GM19239 (cell line): ENCODE data around the gene TBC1D9.
A peak's percentile ranks its signal among the peaks of the same experiment; 100 is the strongest.
"Not testable (repeated sequence)": the region's sequence is repeated elsewhere in the genome, so short reads cannot be mapped to it uniquely, and the experiment has no call there.

ENCODE experiments used
- DNase-seq: peaks from one replicate; pipeline ENCODE4 v3.0.0; 2011; ENCODE audit warnings: low spot score; ENCODE audit not compliant: insufficient read length
- FAIRE-seq: peaks from 2 replicates; lab custom pipeline; 2011; peaks lifted over from hg19 to GRCh38; lab: Jason Lieb, UNC

Gene TBC1D9

GRCh38 chr4:140756319-140757231 lies at the start of gene TBC1D9:
Gene TBC1D9 (minus strand): TSS chr4:140756385. CDS start chr4:140756045, 340 bp downstream.
- FAIRE-seq = no peak
- peak; percentile 12 for DNase-seq

GRCh38 chr4:140805293-140805692 lies 49.1 kb upstream of the TBC1D9 start:
- FAIRE-seq (no peak), DNase-seq (no peak)

- DNase-seq (no peak), FAIRE-seq (no peak)
These were observed 46.4 kb upstream of the TBC1D9 start for GRCh38 chr4:140802591-140802990.

- DNase-seq (no peak), FAIRE-seq (no peak)
These were observed 44.5 kb upstream of the TBC1D9 start for GRCh38 chr4:140800666-140801065.

GRCh38 chr4:140799686-140800225 lies 43.6 kb upstream of the TBC1D9 start:
- no peak for DNase-seq
- FAIRE-seq = no peak

- no peak for FAIRE-seq
- DNase-seq = no peak
These were observed 37.1 kb upstream of the TBC1D9 start for GRCh38 chr4:140793291-140793690.

- peak; percentile 97 for FAIRE-seq
- peak; percentile 6 for DNase-seq
These were observed 34.6 kb upstream of the TBC1D9 start for GRCh38 chr4:140790765-140791164.

GRCh38 chr4:140790171-140790570 lies 34.0 kb upstream of the TBC1D9 start:
- FAIRE-seq (no peak), DNase-seq (no peak)

GRCh38 chr4:140789759-140790158 lies 33.6 kb upstream of the TBC1D9 start:
- DNase-seq = peak; percentile 10
- no peak for FAIRE-seq

- not testable (repeated sequence) for FAIRE-seq, DNase-seq
These were observed 26.6 kb upstream of the TBC1D9 start for GRCh38 chr4:140782787-140783186.

GRCh38 chr4:140781596-140781995 lies 25.4 kb upstream of the TBC1D9 start:
- FAIRE-seq = no peak
- no peak for DNase-seq

GRCh38 chr4:140777894-140778293 lies 21.7 kb upstream of the TBC1D9 start:
- no peak for DNase-seq
- FAIRE-seq = no peak

- DNase-seq = no peak
- FAIRE-seq = no peak
These were observed 21.2 kb upstream of the TBC1D9 start for GRCh38 chr4:140777386-140777785.

- DNase-seq (no peak), FAIRE-seq (no peak)
These were observed 20.4 kb upstream of the TBC1D9 start for GRCh38 chr4:140776556-140776955.

- FAIRE-seq (no peak), DNase-seq (no peak)
These were observed 18.8 kb upstream of the TBC1D9 start for GRCh38 chr4:140774956-140775355.

- DNase-seq = no peak
- no peak for FAIRE-seq
These were observed 18.3 kb upstream of the TBC1D9 start for GRCh38 chr4:140774510-140774909.

GRCh38 chr4:140769209-140769608 lies 13.0 kb upstream of the TBC1D9 start:
- DNase-seq (no peak), FAIRE-seq (no peak)

GRCh38 chr4:140764785-140765392 lies 8.7 kb upstream of the TBC1D9 start:
- DNase-seq = no peak
- FAIRE-seq = no peak

- FAIRE-seq (no peak), DNase-seq (no peak)
These were observed 6.0 kb upstream of the TBC1D9 start for GRCh38 chr4:140762202-140762601.

- DNase-seq (no peak), FAIRE-seq (no peak)
These were observed 1.0 kb upstream of the TBC1D9 start for GRCh38 chr4:140757232-140757630.

- DNase-seq (peak; percentile 32), FAIRE-seq (peak; percentile 56)
These were observed 339 bp downstream of the TBC1D9 start for GRCh38 chr4:140755774-140756318.
